GM04504 (cell line): Measurements from ENCODE around the gene ZNF546.
"Not testable (repeated sequence)": the region's sequence is repeated elsewhere in the genome, so short reads cannot be mapped to it uniquely, and the experiment has no call there.

Experiments
- DNase-seq: peaks from one replicate; pipeline ENCODE4 v3.0.0-alpha.2; 2012; ENCODE audit warnings: low read depth

The ZNF546 gene

DNA sequence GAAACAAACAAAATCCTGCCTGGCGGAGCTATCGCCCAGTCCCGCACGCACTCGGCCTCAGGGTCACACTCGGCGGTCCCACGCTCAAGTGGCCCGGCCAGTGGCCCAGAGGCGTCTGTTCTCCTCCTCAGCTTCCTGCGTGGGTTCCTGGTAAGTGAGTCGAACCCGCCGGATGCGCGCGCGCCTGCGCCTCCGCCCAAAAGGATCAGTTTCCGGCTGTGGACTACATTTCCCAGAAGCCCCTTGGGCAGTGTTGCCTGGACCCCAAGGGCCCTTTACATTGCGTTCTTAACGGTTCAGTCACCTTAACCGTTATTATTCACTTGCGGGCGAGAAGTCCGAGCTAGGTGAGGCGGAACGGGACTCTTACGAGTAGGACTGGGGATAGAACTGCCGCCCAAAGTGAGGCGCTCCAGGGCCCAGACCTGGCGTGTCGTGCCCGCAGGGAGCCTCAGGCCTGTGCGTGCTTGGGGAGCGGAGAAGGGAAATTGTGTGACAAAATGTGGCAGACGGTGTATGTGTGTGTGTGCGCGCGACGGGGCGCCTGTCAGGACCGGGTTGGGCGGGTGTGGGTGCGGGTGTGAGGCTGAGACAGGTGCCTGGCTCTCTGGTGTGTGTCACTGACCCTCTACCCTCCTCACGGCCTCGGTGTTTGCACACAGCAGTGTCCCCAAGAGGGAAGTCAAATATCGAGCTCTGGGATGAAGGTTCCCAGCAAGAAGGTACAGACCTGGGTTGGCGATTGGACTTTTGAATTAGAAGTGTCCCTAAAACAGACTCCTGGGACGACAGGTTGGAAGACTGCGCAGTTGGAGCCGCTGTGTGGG lies at the start of gene ZNF546:
ZNF546 (plus strand) TSS at position 250 of the 827 bp plus-strand sequence. CDS start 1,267 bp downstream, outside the sequence.
- peak; percentile 66 for DNase-seq

DNA sequence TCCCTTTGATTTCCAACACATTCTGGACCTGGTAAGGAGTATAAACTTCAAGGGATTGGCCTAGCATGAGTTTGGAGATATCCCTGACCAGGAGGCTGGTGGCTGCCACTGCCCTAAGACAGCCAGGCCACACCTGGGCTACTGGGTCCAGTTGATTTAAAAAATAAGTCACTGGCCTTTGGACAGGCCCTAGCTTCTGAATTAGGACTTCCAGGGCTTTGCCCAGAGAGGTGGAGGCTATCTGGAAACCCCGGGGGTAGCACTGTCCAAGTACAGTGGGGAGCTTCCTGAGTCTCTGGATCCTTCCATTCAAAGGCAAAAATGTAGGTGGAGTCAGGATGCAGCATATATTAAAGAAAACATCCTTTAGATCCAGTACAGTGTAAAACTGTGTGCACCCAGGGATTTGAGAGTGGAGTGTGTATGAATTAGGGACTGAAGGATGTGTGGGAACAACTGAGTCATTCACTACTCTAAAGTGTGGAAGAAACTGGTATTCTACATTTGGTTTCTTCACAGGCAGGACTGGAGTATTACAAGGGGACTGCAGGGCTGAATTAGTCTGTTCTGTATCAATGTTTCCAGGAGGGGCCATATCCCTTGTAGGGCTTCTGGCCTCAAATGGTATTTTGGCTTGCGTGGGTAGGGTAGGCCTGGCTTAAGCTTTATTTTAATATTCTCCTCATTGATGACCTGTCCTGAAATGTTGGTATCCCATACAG lies 47.7 kb upstream of the ZNF546 start:
- DNase-seq = no peak

DNA sequence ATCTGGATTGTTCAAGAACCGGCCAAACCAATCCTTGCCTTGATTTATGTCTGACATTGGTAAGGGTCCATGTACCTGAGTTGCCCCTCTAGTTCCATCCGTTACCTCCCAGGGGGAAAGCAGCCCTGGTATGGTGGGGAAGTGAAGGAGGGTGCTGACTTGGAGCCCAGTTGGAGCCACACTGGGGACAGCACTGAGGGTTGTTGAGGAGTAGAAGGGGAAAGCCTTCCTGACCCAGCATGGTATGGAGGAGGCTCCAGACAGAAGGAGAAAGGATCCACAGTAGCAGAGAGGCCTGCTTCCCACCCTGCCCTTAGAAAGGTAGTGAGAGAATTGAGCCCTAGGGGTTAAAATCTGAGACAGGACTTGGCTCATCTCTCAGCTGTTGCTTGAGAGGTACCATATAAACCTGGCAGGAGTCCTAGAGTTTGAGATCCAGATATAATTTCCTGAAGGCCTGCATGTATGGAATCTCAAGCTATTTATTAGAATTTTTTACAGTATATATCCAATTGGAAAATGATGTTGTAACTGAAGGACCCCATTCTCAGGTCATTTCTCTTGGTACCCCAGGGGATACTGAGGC lies 45.7 kb upstream of the ZNF546 start:
- no peak for DNase-seq

DNA sequence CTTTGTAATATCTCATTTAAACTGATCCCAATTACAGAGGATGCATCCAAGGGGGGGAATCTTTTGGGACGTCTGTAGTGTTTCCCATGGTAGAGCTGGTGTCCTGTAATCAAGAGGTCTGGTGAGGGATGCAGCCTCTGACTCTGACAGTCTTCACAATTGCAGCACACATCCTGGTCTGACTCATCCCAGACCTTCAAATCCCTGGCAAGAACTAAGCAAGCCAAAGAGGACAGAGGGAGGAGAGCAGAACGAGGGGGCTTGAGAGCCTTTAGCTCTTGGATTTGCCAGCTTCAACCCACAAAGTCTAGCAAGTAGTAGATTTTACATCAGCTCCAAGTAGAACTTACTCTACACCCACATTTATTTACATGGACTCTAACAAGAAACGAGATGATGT lies 45.2 kb upstream of the ZNF546 start:
- DNase-seq = peak; percentile 6

DNA sequence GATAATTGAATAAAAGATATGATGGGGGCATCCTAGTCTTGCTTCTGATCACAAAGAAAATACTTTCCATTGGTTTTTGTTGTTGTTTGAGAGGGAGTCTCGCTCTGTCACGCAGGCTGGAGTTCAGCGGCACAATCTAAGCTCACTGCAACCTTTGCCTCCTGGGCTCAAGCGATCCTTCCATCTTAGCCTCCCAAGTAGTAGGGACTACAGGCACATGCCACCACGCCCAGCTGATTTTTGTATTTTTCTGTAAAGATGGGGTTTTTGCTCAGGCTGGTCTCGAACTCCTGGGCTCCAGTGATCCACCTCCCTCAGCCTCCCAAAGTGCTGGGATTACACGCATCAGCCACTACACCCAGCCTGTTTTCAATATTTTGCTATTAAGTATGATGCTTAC lies 42.9 kb upstream of the ZNF546 start:
- DNase-seq = no peak

DNA sequence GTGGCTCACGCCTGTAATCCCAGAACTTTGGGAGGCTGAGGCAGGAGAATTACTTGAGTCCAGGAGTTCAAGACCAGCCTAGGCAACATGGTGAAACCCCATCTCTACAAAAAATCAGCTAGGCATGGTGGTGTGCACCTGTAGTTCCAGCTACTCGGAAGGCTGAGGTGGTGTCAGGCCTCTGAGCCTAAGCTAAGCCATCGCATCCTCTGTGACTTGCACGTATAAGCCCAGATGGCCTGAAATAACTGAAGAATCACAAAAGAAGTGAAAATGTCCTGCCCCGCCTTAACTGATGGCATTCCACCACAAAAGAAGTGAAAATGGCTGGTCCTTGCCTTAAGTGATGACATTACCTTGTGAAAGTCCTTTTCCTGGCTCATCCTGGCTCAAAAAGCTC lies 39.0 kb upstream of the ZNF546 start:
- DNase-seq = not testable (repeated sequence)

DNA sequence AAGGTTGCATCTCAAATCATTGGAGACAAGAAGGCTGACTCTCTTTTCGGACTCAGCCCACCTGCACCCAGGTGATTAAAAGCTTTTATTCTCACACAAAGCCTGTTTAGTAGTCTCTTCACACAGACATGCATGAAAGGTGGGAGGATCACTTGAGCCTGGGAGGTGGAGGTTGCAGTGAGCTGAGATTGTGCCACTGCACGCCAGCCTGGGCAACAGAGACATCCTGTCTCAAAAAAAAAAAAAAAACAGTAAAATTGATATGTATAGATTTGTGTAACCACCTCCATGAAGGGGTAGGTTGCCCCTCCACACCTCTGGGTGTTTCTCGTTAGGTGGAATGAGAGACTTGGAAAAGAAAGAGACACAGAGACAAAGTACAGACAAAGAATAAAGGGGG lies 37.9 kb upstream of the ZNF546 start:
- DNase-seq = not testable (repeated sequence)

DNA sequence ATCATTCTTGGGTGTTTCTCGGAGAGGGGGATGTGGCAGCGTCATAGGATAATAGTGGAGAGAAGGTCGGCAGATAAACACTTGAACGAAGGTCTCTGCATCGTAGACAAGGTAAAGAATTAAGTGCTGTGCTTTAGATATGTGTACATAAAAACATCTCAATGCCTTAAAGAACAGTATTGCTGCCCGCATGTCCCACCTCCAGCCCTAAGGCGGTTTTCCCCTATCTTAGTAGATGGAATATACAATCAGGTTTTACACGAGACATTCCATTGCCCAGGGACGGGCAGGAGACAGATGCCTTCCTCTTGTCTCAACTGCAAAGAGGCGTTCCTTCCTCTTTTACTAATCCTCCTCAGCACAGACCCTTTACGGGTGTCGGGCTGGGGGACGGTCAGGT lies 37.5 kb upstream of the ZNF546 start:
- DNase-seq = not testable (repeated sequence)

DNA sequence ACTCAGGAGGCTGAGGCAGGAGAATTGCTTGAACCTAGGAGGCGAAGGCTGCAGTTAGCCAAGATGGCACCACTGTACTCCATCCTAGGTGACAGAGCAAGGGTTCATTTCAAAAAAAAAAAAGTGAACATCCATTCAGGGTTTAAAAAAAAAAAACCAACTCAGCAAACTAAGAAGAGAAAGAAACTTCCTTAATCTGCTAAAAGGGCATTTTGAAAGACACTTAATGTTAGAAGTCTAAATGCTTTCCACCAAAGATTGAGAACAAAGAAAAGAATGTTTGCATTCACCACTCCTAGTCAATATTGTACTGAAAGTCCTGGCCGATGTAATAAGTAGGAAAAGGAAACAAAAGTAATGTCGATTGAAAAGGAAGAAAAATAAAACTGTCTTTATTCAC lies 33.0 kb upstream of the ZNF546 start:
- no peak for DNase-seq

DNA sequence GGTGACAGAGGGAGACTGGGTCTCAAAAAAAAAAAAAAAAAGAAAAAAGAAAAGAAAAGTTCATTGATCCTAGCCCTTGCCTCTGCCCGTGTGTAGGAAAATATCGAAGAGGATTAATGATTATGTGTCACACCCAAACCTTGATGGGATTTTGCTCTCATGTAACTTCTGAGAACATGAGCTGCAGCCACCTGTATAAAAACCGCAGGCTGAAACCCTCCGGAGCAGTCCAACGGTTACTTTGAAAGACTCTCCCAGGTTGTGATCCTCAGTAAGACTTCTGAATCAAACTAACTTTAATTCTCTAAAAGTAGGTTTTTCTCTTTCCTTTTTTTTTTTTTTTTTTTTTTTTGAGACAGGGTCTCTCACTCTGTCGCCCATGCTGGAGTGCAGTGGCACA lies 30.2 kb upstream of the ZNF546 start:
- no peak for DNase-seq

DNA sequence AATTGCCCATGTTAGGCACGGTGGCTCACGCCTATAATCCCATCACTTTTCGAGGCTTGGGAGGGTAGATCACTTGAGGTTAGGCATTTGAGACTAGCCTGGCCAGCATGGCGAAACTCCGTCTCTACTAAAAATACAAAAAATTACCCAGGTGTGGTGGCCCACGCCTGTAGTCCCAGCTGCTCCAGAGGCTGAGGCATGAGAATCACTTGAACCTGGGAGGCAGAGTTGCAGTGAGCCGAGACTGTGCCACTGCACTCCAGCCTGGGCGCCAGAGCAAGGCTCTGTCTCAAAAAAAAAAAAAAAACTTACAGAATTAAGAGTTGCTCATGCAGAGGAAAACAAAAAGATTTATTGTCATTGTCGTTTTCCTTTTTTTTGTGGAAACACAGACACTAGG lies 29.3 kb upstream of the ZNF546 start:
- DNase-seq = no peak

DNA sequence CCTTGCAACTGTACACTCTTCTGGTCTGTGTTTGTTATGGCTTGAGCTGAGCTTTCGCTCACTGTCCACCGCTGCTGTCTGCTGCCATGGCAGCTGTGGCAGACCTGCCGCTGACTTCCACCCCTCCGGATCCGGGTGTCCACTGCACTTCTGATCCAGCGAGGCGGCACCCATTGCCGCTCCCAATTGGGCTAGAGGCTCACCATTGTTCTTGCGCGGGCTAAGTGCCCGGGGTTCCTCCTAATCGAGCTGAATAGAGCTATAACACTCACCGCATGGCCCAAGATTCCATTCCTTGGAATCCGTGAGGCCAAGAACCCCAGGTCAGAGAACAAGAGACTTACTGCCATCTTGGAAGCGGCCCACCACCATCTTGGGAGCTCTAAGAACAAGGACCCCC lies 28.1 kb upstream of the ZNF546 start:
- DNase-seq = no peak

DNA sequence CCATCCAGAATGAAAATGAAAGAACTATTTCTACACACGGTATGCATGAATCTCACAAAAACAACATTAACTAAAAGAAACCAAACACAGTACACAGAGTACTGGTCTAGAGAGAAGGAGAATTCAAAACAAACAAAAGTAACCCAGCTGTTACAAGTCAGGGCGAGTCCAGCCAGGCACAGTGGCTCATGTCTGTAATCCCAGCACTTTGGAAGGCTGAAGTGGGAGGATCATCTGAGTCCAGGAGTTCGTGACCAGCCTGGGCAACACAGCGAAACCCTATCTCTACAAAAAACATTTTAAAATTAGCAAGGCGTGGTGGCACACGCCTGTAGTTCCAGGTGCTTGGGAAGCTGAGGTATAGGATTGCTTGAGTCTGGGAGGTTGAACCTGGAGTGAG lies 27.6 kb upstream of the ZNF546 start:
- DNase-seq = no peak

DNA sequence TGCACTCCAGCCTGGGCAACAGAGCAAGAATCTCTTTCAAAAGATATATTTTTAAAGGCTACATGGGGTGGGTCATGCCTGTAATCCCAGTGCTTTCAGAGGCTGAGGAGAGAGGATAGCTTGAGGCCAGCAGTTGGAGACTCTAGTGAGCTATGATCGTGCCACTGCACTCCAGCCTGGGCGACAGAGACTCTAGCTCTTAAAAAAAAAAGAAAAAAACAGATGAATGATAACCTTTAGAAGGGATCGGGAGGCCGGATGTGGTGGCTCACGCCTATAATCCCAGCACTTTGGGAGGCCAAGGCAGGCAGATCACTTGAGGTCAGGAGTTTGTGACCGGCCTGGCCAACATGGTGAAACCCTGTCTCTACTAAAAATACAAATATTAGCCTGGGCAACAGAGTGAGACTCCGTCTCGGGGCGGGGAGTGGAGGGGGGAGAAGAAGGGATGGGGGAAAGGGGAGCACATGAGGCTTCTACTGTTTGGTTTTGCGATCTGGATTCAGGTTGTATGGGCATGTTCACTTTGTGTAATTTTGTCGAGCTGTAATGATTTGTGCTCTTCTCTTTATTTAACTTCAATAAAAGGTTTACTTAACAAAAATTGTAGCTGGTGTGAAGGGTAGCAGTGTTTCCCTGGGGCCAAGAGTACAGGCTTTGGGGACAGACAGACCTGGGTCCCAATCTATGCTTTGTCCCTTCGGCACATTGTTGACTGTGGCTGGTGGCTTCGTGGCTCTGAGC lies 27.0 kb upstream of the ZNF546 start:
- DNase-seq = no peak

DNA sequence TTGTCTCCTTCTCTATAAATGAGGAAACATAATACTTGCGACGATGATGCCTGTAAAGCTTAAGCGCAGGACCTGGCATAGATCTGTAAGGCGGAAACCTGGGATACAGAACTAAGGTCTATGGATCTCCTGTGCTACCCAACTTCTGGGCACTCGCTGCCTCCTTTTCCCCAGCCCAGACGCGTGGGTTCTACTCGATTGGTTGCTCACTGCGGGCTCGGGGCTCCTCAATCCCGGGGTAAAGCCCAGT lies 26.5 kb upstream of the ZNF546 start:
- DNase-seq = no peak

DNA sequence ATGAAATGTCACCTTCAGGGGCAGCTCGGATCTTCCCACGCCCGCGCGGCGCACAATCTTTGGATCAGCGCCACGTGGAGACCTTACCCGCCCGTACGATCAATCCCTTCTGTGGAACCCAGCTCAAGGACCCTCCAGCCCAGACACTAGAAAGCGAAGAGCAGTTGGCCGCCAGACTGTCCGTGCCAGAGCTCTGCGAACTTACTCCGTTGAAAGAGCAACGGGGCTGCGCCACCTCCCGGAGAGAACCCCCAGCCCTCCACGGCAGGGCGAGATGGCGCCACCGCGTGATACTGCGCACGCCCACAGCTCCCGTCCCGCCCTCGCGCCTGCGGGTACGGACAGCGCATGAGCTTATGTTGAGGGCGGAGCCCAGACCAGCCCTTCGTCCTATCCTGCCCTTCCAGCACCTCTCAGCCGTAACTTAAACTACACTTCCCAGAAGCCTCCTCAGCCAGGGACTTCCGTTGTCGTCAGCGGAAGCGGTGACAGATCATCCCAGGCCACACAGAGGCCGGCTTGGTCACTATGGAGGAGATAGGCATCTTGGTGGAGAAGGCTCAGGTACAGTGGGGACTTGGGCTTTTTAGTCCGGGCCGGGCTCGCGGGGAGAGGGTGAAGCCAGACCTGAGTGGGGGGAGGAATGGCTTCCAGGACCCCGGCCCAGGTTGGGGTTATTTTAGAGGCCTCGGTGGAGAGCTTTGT lies 26.0 kb upstream of the ZNF546 start, which contains the start of gene PSMC4:
PSMC4 (plus strand) TSS at position 491 of the 705 bp plus-strand sequence; CDS start at position 529, 38 bp downstream.
- peak; percentile 98 for DNase-seq

DNA sequence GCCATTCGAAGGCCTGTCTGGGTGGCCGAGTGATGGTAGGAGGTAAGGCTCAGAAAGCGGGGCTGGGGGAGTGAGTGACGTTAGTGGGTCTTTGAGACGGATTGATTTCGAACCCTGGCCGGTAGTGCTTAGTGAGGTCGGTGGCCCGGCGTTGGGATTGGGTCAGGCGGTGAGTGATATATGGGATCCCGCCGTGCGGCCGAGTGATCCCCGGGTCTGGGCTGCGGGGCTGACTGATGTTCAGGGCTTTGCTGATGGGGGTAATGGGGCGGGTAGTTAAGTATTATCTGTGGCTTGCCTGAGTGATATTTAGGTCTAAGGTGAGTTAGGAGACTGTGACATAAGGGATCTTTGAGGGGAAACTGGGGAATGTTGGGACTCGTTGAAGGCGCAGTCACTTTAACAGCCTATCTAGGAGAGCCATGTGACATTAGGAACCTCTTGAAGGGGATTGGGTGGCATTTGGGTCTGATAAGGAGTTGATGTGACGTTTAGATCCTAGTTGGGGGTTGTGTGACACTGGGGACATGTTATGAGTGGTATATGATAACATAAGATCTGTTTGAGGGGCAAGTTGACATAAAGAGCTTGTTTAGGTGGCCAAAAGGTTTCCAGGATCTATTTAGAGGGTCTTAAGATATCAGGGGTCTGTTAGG lies 25.4 kb upstream of the ZNF546 start:
- no peak for DNase-seq

DNA sequence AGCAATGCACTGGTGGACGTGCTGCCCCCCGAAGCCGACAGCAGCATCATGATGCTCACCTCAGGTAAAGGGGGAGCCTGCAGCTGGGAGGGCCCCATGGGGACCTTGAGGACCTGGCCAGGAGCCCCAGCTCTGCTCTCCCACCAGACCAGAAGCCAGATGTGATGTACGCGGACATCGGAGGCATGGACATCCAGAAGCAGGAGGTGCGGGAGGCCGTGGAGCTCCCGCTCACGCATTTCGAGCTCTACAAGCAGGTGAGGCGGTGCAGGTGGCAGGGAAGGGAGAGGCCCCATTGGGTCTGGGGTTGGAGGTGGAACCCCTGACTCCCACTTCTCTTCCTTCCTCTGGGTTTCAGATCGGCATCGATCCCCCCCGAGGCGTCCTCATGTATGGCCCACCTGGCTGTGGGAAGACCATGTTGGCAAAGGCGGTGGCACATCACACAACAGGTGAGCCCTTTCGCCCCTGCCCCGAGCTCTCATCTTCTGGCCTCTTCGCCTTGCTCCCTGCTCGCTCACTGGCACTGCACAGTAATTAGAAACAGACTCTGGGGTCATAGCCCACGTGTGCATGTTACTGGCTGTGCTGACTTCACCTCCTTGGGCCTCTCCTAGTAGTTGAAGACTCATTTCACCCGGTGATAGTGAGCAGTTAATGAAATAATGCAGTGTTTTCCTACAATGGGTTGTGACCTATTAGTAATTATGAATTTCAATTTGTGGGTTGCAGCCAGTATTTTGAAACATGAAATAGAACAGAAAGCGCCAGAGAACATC lies 22.3 kb upstream of the ZNF546 start:
- DNase-seq = no peak

DNA sequence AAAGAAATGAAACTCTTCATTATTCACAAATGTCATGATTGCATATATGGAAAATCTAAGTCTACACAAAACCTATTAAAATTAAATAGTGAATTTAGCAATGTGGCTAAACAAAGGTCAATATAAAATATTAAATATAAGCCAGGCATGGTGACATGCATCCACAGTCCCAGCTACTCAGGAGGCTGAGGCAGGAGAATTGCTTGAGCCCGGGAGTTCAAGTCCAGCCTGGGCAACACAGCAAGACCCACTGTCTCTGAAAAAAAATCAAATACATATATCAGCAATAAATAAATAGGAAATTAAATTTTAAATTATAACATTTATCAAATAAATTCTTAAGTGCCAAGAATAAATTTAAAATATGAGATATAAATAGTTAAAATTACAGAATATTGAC lies 14.0 kb upstream of the ZNF546 start:
- DNase-seq = no peak

DNA sequence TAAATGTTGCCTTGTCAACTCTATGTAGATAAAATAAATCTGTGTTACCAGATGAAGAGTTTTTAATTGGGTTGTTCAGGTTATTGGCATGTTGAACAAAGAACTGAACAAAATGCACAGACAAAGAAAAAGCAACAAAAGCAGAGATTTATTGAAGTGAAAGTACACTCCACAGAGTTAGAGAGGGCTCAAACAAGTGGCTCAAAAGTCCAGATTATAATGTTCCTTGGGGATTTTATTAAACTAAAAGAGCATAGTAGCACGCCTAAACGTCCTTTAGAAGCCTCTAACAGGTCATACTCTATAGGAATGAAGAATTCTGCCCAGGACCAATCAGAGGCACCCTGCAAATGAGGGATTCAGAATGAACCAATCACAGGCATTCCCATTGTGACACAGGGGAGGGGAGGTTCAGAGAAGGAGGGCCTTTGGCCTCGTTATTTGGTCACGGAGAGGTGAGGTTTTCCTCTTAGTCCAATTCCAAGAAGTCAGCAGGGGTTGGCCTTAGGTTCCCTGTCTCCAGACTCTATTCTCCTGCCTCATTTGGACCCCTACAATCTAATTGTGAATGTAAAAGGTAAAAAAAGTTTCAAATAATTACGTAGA lies 13.1 kb upstream of the ZNF546 start:
- DNase-seq = no peak
